ENCODE data around the gene BLOC1S5.

BLOC1S5 gene

GRCh38 chr6:8063761-8064637, at the start of gene BLOC1S5:
Gene BLOC1S5 (minus strand): TSS chr6:8064389. CDS start chr6:8064376, 13 bp downstream.
- peak within 1 kb of the TSS; percentile 91 for H3K4me3 ChIP-seq (ENCODE audit: low read length)
- peak; percentile 98 for DNase-seq (ENCODE audit: low read depth)
- TF ChIP-seq CTCF (IDR thresholded peaks at IDR 0.05; ENCODE audit: insufficient read depth, low read depth, low read length, missing control alignments): no peak

GRCh38 chr6:8113131-8113654, 49.0 kb upstream of the BLOC1S5 start:
- no peak for TF ChIP-seq CTCF (IDR thresholded peaks at IDR 0.05; ENCODE audit: insufficient read depth, low read depth, low read length, missing control alignments)
- DNase-seq (ENCODE audit: low read depth): no peak
- no peak overlapping the region for H3K4me3 ChIP-seq (ENCODE audit: low read length)

- no peak for TF ChIP-seq CTCF (IDR thresholded peaks at IDR 0.05; ENCODE audit: insufficient read depth, low read depth, low read length, missing control alignments)
- H3K4me3 ChIP-seq (ENCODE audit: low read length): no peak overlapping the region
- DNase-seq (ENCODE audit: low read depth): no peak
Observed at GRCh38 chr6:8110725-8111124, 46.5 kb upstream of the BLOC1S5 start.

GRCh38 chr6:8110117-8110721, 46.0 kb upstream of the BLOC1S5 start:
- no peak for DNase-seq (ENCODE audit: low read depth)
- no peak for TF ChIP-seq CTCF (IDR thresholded peaks at IDR 0.05; ENCODE audit: insufficient read depth, low read depth, low read length, missing control alignments)
- no peak overlapping the region for H3K4me3 ChIP-seq (ENCODE audit: low read length)

- H3K4me3 ChIP-seq (ENCODE audit: low read length): no peak overlapping the region
- no peak for DNase-seq (ENCODE audit: low read depth)
- TF ChIP-seq CTCF (IDR thresholded peaks at IDR 0.05; ENCODE audit: insufficient read depth, low read depth, low read length, missing control alignments): no peak
Observed at GRCh38 chr6:8108759-8109539, 44.8 kb upstream of the BLOC1S5 start.

- DNase-seq (ENCODE audit: low read depth): peak; percentile 91
- no peak for TF ChIP-seq CTCF (IDR thresholded peaks at IDR 0.05; ENCODE audit: insufficient read depth, low read depth, low read length, missing control alignments)
- H3K4me3 ChIP-seq (ENCODE audit: low read length): no peak overlapping the region
Observed at GRCh38 chr6:8108031-8108660, 44.0 kb upstream of the BLOC1S5 start.
